GM18873 (cell line): ENCODE measurements around the gene CCDC198.
A peak's percentile ranks its signal among the peaks of the same experiment; 100 is the strongest.

Experiments used
- ATAC-seq: cut with Tn5 transposase; IDR thresholded peaks from one replicate; pipeline ENCODE4 v1.9.1; 2021; ENCODE audit warnings: mild to moderate bottlenecking, moderate library complexity, moderate number of reproducible peaks; ENCODE audit not compliant: unreplicated experiment, low FRiP score

Gene CCDC198

DNA sequence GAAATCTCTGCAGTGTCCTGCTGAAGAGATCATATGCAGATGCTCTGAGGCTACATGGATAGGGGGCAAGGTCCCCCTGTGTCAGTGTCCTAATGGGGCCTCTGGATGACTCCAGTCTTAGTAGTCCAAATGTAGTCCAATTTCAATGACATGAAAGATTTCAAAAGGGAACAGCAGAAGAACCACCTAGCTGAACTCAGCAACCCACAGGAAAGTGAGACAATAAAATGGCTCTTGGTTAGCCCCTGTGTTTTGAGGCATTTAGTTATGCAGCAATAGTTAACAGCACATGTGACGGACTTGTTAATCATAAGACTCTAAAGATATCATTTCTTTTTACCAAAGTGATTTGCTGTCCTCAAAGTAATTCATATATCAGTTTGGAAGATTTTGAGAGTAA lies 22.7 kb downstream of the CCDC198 start:
- no peak for ATAC-seq

DNA sequence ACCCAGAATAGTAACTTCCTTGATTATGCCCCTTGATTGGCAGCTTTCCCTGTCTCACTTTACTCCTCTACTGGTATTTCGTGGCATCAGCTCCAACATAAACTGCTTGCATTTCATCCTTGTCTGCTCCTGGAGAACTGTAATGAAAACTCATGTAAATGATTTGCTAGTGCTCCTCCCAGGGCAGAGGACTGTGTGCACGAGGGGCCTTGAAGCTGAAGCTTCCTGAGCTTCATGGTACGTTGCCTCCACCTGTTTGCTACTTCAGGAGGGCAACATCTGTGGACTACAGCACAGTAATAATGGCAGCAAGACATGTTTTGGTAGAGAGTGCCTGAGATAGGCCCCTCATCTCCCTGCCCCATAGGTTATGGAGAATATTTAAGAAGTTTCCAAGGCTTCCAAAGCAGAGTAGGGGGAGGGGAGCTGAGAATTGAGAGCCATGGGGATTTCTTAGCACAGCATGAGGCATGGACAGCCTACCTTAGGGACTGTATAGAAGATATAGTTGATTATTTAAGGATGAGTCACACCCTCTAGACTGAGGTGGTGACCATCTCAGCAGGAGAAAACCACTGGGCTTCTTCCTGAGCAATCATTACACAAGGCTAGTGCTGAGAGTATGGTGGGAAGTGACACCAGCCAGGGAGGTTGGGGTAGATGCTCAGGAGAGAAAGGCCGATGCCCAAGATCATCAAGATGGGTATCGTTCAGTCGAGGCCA lies 29.5 kb downstream of the CCDC198 start:
- ATAC-seq = peak; percentile 83

DNA sequence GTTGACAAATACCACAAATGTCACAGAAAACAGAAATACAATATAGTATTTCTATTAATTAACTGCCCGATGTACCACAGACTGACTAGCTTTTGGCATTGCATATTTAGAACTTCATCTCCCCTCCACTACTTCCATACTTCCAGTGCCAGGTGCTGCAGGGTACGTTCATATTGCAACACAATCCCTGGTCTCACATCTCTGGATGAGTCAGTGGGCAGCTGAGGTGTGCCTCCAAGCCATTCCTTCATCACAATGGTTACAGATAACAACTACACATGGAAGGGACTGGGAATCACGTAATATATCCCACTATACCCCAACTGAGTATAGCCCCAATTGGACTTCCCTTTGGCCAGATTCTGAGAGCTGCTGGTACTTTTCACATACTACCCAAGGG lies 31.1 kb downstream of the CCDC198 start:
- ATAC-seq = no peak

DNA sequence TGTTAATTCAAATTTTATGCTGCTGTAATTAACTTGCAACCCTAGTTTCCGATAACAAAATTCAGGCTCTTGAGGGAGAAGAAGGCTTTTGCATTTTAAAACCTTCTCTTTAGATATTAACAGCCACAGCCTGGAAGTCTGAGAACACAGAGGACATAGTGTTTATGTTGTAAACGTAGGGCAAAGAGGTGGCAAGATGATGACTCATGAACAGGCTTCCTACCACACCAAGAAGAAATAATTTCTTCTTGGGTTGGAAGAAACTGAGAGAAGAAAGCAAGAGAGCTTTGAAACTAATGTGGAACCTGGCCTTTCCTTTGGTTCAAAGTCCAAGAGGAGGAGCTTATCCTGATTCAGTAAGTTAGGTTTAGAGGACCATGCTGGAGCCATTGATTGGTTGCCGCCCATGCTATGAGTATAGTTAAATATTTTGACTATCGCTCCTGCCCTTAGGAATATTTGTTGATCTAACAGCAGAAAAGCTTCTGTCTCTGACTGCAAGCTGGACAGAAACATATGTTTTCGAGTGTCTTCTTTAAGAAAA lies 31.8 kb downstream of the CCDC198 start:
- no peak for ATAC-seq

DNA sequence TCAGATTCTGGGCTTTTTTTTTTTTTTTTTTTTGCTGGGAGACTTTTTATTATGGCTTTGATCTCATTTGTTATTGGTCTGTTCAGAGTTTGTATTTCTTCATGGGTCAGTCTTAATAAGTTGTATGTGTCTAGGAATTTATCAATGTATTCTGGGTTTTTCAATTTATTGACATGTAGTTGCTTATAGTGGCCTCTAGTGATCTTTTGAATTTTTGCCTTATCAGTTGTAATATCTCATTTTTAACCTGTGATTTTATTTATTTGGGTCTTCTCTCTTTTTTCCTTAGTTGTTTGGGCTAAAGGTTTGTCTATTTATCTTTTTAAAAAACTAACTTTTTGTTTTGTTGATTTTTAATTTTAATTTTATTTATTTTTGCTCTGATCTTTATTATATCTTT lies 57.7 kb downstream of the CCDC198 start:
- ATAC-seq = no peak

DNA sequence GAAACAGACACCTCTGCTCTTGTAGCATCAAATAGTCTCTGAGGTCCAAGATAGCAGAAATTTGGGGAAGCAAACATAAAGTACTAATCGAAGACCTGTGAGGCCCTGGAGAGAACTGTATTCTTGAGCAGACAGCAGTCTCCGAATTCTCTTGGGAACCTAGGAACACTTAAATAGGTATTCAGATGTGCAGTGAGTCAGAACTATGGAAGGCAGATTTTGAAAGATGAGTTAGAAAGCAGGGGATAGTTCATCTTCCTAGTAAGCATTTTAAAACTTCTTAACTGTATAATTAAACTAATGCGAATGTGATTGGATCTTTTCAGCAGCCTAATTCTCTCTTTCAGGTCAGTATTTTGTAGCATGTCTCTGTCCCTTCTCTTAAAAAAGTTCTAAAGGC lies 72.7 kb downstream of the CCDC198 start:
- ATAC-seq = no peak

DNA sequence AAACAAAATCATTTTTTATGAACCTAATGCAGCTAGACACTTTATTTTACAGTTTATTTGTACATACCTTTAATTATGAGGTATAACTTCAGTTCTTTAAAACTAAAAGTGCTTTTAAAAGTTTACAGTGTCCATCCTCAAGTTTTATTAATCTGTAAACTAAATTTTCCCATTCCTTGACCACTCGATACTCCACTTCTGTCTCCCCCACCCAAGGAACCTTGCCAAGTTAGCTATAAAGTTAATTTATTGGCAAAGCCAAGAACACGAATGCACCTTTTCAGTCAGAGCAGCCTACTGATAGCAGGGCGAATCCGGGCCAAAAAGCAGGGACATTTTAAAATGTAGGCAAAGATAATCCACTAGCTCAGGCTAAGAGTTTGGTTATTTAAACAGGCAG lies 73.6 kb downstream of the CCDC198 start:
- ATAC-seq = no peak
